Activated CD4-positive, alpha-beta T cell treated with anti-CD3 and anti-CD28 coated beads, Interleukin-2, amount 10 ng/mL, durations not matched to agents 24 days and 14 days (primary cell): ENCODE results near the gene AARS1. TPM values are rescaled to one million over a fixed set of nuclear protein-coding genes. Genes with fewer than 3 reads are reported as not detected.
"Not testable (repeated sequence)": the region's sequence is repeated elsewhere in the genome, so short reads cannot be mapped to it uniquely, and the experiment has no call there.

ENCODE experiments used
- DNase-seq: peaks from one replicate; pipeline ENCODE4 v3.0.0; 2022
- H3K27ac Mint-ChIP-seq: one replicate; pipeline ENCODE4 v1.8.0; 2022; ENCODE audit warnings: mild to moderate bottlenecking, mixed read lengths
- H3K27me3 Mint-ChIP-seq: one replicate; pipeline ENCODE4 v1.8.0; 2022; ENCODE audit warnings: mixed read lengths
- H3K36me3 Mint-ChIP-seq: one replicate; pipeline ENCODE4 v1.8.0; 2022; ENCODE audit warnings: low read depth, mild to moderate bottlenecking, mixed read lengths
- H3K4me1 Mint-ChIP-seq: one replicate; pipeline ENCODE4 v1.8.0; 2021; ENCODE audit warnings: mixed read lengths
- H3K4me3 Mint-ChIP-seq: one replicate; pipeline ENCODE4 v1.8.0; 2022; ENCODE audit warnings: mild to moderate bottlenecking, moderate library complexity, mixed read lengths
- H3K9me3 Mint-ChIP-seq: one replicate; pipeline ENCODE4 v1.8.0; 2021; ENCODE audit warnings: mixed read lengths
- intact Hi-C: fragments of 100-400 bp; cut with micrococcal nuclease; formaldehyde crosslinking; loops from one replicate; pipeline ENCODE4 v1.15.1; 2023
- total RNA-seq: library from RNA; stranded (reverse); gene quantifications from 2 replicates; pipeline ENCODE4 v1.2.3, GENCODE V29; 2022

Gene AARS1
- total RNA-seq, 1 donor from 2014 or later: 115 TPM

GRCh38 chr16:70231831-70232230 lies 57.5 kb downstream of the AARS1 start:
- peaks cover 19% of the 10 kb centered on the region for H3K36me3 Mint-ChIP-seq
- H3K27ac Mint-ChIP-seq, H3K4me1 Mint-ChIP-seq, DNase-seq, H3K9me3 Mint-ChIP-seq, H3K27me3 Mint-ChIP-seq, intact Hi-C loops, H3K4me3 Mint-ChIP-seq: not testable (repeated sequence)

DNA sequence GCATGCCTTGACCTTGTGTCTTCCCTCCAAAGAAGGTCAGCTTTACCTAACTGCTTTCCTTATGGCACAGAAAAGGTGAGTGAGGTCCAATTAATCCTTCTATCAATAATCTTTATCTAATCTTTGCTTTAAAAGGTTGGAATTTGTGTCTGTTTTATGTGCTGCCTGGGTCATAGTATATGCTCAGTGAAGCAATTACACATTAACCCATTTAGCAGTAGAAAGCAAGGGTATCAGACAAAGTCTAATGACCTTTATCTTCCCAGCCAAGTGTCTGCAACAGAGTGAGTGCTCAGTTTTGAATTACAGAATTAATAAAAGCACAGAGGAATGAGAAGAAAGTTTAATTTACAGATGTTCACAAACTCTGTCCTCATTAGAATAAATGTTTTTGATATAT lies 63.3 kb downstream of the AARS1 start:
- H3K27ac Mint-ChIP-seq, DNase-seq, H3K9me3 Mint-ChIP-seq, intact Hi-C loops, H3K27me3 Mint-ChIP-seq, H3K4me3 Mint-ChIP-seq: not testable (repeated sequence)
- H3K36me3 Mint-ChIP-seq: peaks cover 22% of the 10 kb centered on the region
- peaks cover 14% of the 10 kb centered on the region for H3K4me1 Mint-ChIP-seq

- H3K27ac Mint-ChIP-seq, H3K4me3 Mint-ChIP-seq, intact Hi-C loops, DNase-seq, H3K27me3 Mint-ChIP-seq, H3K9me3 Mint-ChIP-seq: not testable (repeated sequence)
- Mint-ChIP-seq H3K4me1 (peaks cover 14% of the 10 kb centered on the region), H3K36me3 (peaks cover 23% of the 10 kb centered on the region)
Observed at GRCh38 chr16:70225430-70225829, 63.9 kb downstream of the AARS1 start.

DNA sequence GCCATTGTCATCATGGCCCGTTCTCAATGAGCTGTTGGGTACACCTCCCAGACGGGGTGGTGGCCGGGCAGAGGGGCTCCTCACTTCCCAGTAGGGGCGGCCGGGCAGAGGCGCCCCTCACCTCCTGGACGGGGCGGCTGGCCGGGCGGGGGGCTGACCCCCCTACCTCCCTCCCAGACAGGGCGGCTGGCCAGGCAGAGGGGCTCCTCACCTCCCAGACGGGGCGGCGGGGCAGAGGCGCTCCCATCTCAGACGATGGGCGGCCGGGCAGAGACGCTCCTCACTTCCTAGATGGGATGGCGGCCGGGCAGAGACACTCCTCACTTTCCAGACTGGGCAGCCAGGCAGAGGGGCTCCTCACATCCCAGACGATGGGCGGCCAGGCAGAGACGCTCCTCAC lies 64.7 kb downstream of the AARS1 start:
- Mint-ChIP-seq H3K4me1 (peaks cover 14% of the 10 kb centered on the region), H3K36me3 (peaks cover 26% of the 10 kb centered on the region)
- H3K27ac Mint-ChIP-seq, DNase-seq, H3K9me3 Mint-ChIP-seq, intact Hi-C loops, H3K4me3 Mint-ChIP-seq, H3K27me3 Mint-ChIP-seq: not testable (repeated sequence)

DNA sequence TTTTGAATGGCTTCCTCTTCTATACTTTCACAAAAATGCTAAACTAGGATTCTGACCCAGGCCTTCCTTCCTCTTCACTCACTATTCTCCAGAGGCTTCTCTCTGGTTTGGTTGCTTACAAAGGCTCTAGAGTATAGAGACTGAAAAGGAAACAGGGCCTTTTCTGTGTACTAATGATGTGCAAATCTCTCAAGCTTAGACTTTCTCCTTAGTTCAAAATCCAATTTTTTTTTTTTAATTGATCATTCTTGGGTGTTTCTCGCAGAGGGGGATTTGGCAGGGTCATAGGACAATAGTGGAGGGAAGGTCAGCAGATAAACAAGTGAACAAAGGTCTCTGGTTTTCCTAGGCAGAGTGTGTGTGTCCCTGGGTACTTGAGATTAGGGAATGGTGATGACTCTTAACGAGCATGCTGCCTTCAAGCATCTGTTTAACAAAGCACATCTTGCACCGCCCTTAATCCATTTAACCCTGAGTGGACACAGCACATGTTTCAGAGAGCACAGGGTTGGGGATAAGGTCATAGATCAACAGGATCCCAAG lies 65.3 kb downstream of the AARS1 start:
- H3K4me3 Mint-ChIP-seq, H3K27ac Mint-ChIP-seq, H3K9me3 Mint-ChIP-seq, H3K27me3 Mint-ChIP-seq, DNase-seq, intact Hi-C loops: not testable (repeated sequence)
- Mint-ChIP-seq H3K36me3 (peaks cover 29% of the 10 kb centered on the region), H3K4me1 (peaks cover 14% of the 10 kb centered on the region)

- intact Hi-C loops, H3K27me3 Mint-ChIP-seq, H3K4me3 Mint-ChIP-seq, H3K9me3 Mint-ChIP-seq, DNase-seq: not testable (repeated sequence)
- Mint-ChIP-seq H3K36me3 (peaks cover 28% of the 10 kb centered on the region), H3K4me1 (peaks cover 14% of the 10 kb centered on the region), H3K27ac (peak overlapping the region; percentile 71)
Observed at GRCh38 chr16:70223216-70223615, 66.1 kb downstream of the AARS1 start.

GRCh38 chr16:70222574-70222973 lies 66.7 kb downstream of the AARS1 start:
- H3K27ac Mint-ChIP-seq: peak overlapping the region; percentile 64
- H3K36me3 Mint-ChIP-seq: peaks cover 26% of the 10 kb centered on the region
- H3K4me3 Mint-ChIP-seq, H3K9me3 Mint-ChIP-seq, intact Hi-C loops, H3K27me3 Mint-ChIP-seq: not testable (repeated sequence)
- peak; percentile 61 for DNase-seq
- H3K4me1 Mint-ChIP-seq: peaks cover 14% of the 10 kb centered on the region

DNA sequence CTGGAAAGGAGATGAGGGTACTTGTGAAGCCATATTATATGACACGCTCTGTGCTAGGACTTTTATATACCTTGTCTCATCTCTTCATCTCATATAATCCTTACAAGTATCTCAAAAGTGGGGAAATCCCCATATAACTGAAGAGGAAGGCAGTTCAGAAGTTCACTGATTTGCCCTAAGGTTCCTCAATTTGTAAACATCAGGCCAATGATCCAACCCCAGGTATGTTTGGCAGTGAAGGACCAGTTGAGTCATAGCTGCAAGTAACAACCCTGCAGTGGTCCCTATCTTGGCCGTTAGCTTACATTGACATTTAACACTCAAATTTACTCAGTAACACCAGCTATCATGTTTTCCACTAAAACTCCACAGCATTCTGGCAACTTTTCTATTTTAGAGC lies 70.7 kb downstream of the AARS1 start:
- H3K4me1 Mint-ChIP-seq: peaks cover 11% of the 10 kb centered on the region
- DNase-seq, intact Hi-C loops, H3K27ac Mint-ChIP-seq, H3K4me3 Mint-ChIP-seq, H3K9me3 Mint-ChIP-seq, H3K27me3 Mint-ChIP-seq: not testable (repeated sequence)
- H3K36me3 Mint-ChIP-seq: peaks cover 23% of the 10 kb centered on the region

DNA sequence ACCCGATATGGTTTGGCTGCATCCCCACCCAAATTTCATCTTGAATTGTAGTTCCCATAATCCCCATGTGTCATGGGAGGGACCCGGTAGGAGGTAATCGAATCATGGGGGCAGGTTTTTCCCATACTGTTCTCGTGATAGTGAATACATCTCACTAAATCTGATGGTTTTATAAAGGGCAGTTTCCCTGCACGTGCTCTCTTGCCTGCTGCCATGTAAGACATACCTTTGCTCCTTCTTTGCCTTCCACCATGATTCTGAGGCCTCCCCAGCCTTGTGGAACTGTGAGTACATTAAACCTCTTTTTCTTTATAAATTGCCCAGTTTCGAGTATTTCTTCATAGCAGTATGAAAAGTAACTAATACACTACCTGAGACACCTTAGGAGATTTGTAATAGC lies 82.9 kb downstream of the AARS1 start:
- H3K27ac Mint-ChIP-seq, H3K27me3 Mint-ChIP-seq, H3K4me1 Mint-ChIP-seq, intact Hi-C loops, H3K9me3 Mint-ChIP-seq, DNase-seq, H3K4me3 Mint-ChIP-seq: not testable (repeated sequence)
- peaks cover 19% of the 10 kb centered on the region for H3K36me3 Mint-ChIP-seq

GRCh38 chr16:70204668-70205405 lies 84.5 kb downstream of the AARS1 start:
- H3K27ac Mint-ChIP-seq, DNase-seq, H3K4me3 Mint-ChIP-seq, H3K4me1 Mint-ChIP-seq, intact Hi-C loops, H3K9me3 Mint-ChIP-seq, H3K27me3 Mint-ChIP-seq: not testable (repeated sequence)
- H3K36me3 Mint-ChIP-seq: peaks cover 12% of the 10 kb centered on the region

- H3K9me3 Mint-ChIP-seq, DNase-seq, intact Hi-C loops, H3K27ac Mint-ChIP-seq, H3K27me3 Mint-ChIP-seq, H3K4me1 Mint-ChIP-seq, H3K36me3 Mint-ChIP-seq, H3K4me3 Mint-ChIP-seq: not testable (repeated sequence)
Observed at GRCh38 chr16:70204010-70204409, 85.3 kb downstream of the AARS1 start.

GRCh38 chr16:70203508-70203907 lies 85.8 kb downstream of the AARS1 start:
- H3K9me3 Mint-ChIP-seq, H3K27ac Mint-ChIP-seq, H3K4me1 Mint-ChIP-seq, H3K36me3 Mint-ChIP-seq, H3K4me3 Mint-ChIP-seq, intact Hi-C loops, DNase-seq, H3K27me3 Mint-ChIP-seq: not testable (repeated sequence)
